Neural crest cell (in vitro differentiated cells): ENCODE data around the gene DIP2C. TPM values are rescaled to one million over a fixed set of nuclear protein-coding genes. Genes with fewer than 3 reads are reported as not detected.
"Not testable (repeated sequence)": the region's sequence is repeated elsewhere in the genome, so short reads cannot be mapped to it uniquely, and the experiment has no call there.

Experiments used
- DNase-seq: peaks from one replicate; pipeline ENCODE4 v3.0.0; 2021; ENCODE audit warnings: low read depth, mixed read lengths, low spot score
- H3K27ac Mint-ChIP-seq: one replicate; pipeline ENCODE4 v1.8.0; 2021; ENCODE audit warnings: mild to moderate bottlenecking, mixed read lengths; ENCODE audit not compliant: unreplicated experiment
- H3K27me3 Mint-ChIP-seq: 2 replicates; pipeline ENCODE4 v1.8.0; 2021; ENCODE audit warnings: low read depth, mild to moderate bottlenecking, mixed read lengths
- H3K36me3 Mint-ChIP-seq: 2 replicates; pipeline ENCODE4 v1.8.0; 2021; ENCODE audit warnings: low read depth, mild to moderate bottlenecking, mixed read lengths
- H3K4me1 Mint-ChIP-seq: 2 replicates; pipeline ENCODE4 v1.8.0; 2021; ENCODE audit warnings: mixed read lengths
- H3K4me3 Mint-ChIP-seq: one replicate; pipeline ENCODE4 v1.8.0; 2021; ENCODE audit warnings: mild to moderate bottlenecking, mixed read lengths
- H3K9me3 Mint-ChIP-seq: 2 replicates; pipeline ENCODE4 v1.8.0; 2021; ENCODE audit warnings: mixed read lengths
- CTCF ChIP-seq: fragments of 200-600 bp; sonication (generic); conservative IDR thresholded peaks from 2 replicates; pipeline ENCODE4 v1.5.0; 2021; ENCODE audit warnings: antibody characterized with exemption, mild to moderate bottlenecking
- total RNA-seq: library from RNA; stranded (reverse); gene quantifications from 2 replicates; pipeline ENCODE4 v1.2.1, GENCODE V29; 2021

DIP2C gene
- total RNA-seq, 1 donor from 2014 or later: 21.7 TPM

- H3K27me3 Mint-ChIP-seq: no peaks in the 10 kb centered on the region
- H3K36me3 Mint-ChIP-seq: no peaks in the 10 kb centered on the region
- no peaks in the 10 kb centered on the region for H3K9me3 Mint-ChIP-seq
- DNase-seq: no peak
- H3K4me3 Mint-ChIP-seq: no peak overlapping the region
- TF ChIP-seq CTCF: no peak
- peaks cover 45% of the 10 kb centered on the region for H3K4me1 Mint-ChIP-seq
- peak overlapping the region; percentile 52 for H3K27ac Mint-ChIP-seq
Measured at GRCh38 chr10:586151-586550, 103.3 kb downstream of the DIP2C start.

GRCh38 chr10:585502-585901, 104.0 kb downstream of the DIP2C start:
- H3K27me3 Mint-ChIP-seq: no peaks in the 10 kb centered on the region
- H3K36me3 Mint-ChIP-seq: no peaks in the 10 kb centered on the region
- H3K27ac Mint-ChIP-seq: no peak overlapping the region
- peaks cover 52% of the 10 kb centered on the region for H3K4me1 Mint-ChIP-seq
- no peak for DNase-seq
- no peaks in the 10 kb centered on the region for H3K9me3 Mint-ChIP-seq
- no peak for TF ChIP-seq CTCF
- no peak overlapping the region for H3K4me3 Mint-ChIP-seq

DNA sequence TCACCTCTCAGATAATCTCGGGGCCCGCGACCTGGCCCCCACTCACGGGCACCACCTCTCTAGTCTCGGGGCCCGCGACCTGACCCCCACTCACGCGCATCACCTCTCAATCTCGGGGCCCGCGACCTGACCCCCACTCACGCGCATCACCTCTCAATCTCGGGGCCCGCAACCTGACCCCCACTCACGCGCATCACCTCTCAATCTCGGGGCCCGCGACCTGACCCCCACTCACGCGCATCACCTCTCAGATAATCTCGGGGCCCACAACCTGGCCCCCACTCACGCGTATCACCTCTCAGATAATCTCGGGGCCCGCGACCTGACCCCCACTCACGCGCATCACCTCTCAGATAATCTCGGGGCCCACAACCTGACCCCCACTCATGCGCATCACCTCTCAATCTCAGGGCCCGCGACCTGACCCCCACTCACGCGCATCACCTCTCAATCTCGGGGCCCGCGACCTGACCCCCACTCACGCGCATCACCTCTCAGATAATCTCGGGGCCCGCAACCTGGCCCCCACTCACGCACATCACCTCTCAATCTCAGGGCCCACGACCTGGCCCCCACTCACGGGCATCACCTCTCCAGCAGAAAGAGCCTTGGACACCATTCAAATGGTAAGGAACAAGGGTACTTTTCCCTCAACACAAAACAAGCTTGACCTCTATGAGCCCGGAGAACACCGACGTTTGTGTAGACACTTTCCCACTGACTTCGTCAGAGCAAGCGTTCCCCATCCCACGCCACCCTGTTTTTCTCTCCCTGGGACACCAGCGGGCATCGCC, 104.8 kb downstream of the DIP2C start:
- H3K27me3 Mint-ChIP-seq, DNase-seq, H3K9me3 Mint-ChIP-seq, H3K27ac Mint-ChIP-seq, H3K4me3 Mint-ChIP-seq, H3K36me3 Mint-ChIP-seq: not testable (repeated sequence)
- peaks cover 46% of the 10 kb centered on the region for H3K4me1 Mint-ChIP-seq

DNA sequence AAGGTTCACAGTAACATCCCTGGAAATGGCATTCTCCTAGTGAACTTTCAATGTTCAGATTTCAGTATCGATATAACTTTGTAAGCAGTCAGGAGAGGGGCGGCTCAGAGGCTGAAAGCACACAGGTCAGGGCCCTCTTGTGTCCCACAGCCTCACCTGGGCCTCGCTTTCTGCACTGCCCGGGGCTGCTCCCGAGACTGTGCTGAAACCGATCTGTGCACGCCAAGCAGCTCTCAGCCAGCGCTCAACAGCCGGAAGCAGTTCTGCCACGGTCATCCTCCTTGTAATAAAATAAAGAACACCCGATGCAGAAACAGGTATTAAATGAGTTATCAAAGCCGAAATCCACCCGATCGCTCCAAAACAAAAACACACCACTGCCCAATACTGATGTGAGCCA, 106.0 kb downstream of the DIP2C start:
- no peaks in the 10 kb centered on the region for H3K9me3 Mint-ChIP-seq
- H3K27me3 Mint-ChIP-seq: no peaks in the 10 kb centered on the region
- no peaks in the 10 kb centered on the region for H3K36me3 Mint-ChIP-seq
- DNase-seq: no peak
- TF ChIP-seq CTCF: no peak
- no peak overlapping the region for H3K4me3 Mint-ChIP-seq
- H3K4me1 Mint-ChIP-seq: peaks cover 41% of the 10 kb centered on the region
- H3K27ac Mint-ChIP-seq: peak overlapping the region; percentile 97

DNA sequence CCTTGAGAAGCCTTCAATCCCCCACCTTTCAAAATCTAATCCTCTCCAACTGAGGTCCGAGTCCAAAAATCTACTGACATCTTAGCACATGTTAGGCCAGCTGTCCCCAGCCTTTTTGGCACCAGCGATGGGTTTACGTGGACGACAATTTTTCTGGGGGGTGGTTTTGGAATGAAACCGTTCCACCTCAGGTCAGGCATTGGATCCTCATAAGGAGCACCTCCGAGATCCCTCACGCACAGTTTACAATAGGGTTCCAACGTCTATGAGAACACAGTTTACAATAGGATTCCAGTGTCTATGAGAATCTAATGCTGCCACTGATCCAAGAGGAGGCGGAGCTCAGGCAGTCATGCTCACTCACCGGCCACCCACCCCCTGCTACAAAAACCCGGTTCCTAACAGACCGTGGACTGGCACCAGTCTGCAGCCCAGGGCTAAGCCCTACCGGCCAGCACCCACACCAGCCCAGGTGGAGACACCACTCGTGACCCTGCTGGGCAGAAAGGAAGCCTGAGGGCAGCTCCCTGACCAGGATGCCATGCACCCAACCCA, 107.6 kb downstream of the DIP2C start:
- no peak for TF ChIP-seq CTCF
- Mint-ChIP-seq H3K36me3 (no peaks in the 10 kb centered on the region), H3K4me3 (no peak overlapping the region), H3K27me3 (no peaks in the 10 kb centered on the region), H3K27ac (no peak overlapping the region), H3K9me3 (no peaks in the 10 kb centered on the region), H3K4me1 (peaks cover 42% of the 10 kb centered on the region)
- DNase-seq: no peak

DNA sequence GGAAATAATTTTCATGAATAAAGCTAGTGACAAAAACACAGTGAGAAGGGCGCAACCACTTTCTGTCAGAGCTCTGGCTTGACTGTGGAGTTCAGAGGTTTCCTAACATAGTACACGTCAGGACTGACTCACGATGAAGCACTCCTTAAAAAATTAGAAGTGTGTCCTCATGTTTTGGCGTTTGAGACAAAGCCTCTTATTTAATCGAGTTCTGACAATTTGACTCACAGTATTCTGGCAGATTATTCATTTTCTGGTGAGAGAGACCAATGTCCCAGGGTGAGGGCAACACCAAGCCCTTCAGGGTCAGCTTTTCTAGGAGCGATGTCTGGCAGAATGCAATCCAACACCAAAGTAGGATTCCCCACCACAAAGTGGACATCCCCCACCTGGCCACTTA, 108.7 kb downstream of the DIP2C start:
- TF ChIP-seq CTCF: no peak
- Mint-ChIP-seq H3K9me3 (no peaks in the 10 kb centered on the region), H3K36me3 (no peaks in the 10 kb centered on the region), H3K4me1 (peaks cover 33% of the 10 kb centered on the region), H3K27ac (no peak overlapping the region), H3K4me3 (no peak overlapping the region), H3K27me3 (no peaks in the 10 kb centered on the region)
- DNase-seq: no peak
